EL (cell line): ENCODE measurements around the gene SETD1A.
A peak's percentile ranks its signal among the peaks of the same experiment; 100 is the strongest.

Source experiments
- DNase-seq: peaks from one replicate; pipeline ENCODE4 v3.0.0-alpha.2; 2016

SETD1A gene

DNA sequence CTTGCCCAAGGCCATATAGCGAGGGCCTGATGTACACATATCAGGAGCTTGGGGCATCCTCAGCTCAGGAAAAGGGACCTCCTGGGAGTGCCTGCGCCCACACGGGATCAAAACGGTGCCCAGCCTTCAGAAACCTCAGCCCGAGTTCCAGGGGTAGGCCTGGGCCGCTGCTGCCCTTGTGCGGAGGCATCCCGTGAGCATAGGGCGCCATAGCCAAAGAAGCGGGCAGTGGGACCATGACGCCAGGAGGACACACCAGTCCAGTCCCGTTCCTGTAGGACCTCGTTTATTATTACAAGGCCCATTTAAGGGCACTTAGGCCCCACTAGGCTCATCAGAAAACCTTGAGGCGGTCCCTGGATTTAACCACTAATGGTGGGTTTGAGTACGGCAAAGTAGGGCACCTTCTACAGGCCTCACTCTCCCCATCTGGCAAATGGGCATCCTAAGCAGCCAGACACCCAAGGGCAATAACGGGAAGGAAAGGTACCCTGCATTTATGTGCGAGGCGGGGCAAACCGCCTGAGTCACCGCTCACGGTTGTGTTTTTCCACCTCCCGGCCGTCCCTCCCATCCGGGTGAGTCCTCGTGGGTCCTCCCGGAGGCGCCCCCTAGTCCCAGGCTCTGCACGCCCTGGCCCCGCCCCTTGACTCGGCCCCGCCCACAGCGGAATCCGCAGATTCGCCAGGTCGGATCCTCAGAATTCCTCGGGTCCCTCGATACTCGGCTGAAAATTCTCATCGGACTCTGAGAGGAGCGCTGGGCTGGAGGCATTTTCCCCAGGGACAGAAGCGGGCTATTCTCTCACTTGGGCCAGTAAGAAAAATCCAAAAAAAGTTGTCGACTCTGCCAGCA, 726 bp upstream of the SETD1A start:
- peak; percentile 87 for DNase-seq

DNA sequence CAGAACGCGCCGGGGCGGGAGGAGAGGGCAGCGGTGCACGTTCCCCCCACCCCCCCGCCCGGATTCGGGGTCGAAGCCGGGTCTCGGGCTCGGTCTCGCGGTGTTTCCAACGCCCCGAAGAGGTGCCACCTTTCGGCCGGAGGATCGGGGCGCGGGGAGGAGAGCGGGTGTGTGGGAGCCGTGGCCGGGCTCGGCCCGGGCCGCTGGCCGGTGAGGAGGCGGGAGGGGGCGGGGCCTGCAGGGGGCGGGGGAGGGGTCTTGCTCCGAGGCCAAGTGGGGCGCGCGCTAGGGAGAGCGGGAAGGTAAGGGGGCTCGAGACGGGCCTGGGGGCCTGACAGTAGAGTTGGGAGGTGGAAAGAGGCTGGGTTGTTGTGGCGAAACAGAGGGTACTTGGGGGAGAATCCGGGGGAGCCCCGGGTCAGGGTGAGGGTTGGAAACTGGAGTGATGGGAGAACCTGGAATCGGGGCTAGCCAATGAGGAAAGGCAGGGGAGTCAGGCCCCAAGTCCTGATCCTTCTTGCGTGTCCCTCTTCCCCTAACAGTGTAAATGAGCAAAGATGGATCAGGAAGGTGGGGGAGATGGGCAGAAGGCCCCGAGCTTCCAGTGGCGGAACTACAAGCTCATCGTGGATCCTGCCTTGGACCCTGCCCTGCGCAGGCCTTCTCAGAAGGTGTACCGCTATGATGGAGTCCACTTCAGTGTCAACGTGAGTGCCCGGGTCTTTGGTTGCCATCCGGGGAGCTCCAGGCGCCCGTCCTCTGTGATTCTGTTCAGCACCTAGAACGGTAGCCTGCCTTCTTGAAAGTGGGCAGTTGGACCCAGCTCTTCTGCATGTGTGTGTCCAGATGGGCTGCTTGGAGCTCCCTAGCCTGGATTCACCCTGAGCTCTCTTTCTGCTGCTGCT, 873 bp downstream of the SETD1A start:
- peak; percentile 65 for DNase-seq

DNA sequence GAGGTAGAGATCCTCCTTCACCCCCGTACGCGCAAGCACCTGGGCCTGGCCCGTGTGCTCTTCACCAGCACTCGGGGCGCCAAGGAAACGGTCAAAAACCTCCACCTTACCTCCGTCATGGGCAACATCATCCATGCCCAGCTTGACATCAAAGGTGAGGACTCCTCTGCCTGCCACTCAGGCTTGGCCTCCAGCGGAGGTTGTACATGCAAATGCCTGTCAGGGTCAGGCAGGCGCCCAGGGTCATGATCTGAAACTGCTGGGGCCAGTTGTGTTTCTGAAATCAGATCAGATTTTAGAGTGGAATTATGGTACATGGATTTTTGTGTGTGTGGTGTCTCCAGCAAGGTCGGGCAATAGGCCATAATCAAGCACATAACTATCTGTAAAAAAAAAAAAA, 3.8 kb downstream of the SETD1A start:
- no peak for DNase-seq

DNA sequence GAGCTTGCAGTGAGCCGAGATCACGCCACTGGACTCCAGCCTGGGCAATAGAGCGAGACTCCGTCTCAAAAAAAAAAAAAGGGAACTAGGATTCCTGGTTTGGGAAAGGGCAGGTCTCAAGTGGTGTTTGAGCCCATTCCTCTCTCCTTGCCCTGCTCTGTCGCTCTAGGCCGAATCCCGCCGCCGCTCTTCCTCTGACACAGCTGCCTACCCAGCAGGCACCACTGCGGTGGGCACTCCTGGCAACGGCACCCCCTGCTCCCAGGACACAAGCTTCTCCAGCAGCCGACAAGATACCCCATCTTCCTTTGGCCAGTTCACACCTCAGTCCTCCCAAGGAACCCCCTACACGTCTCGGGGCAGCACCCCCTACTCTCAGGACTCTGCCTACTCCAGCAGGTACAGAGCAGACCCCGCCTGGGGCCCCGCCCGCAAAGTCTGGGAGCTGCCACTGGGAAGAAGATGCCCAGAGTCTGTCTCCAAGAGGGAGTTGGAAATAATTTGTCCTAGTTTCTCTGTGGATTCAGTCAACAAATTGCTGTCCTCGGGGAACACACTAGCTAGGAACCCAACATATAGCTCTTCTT, 6.5 kb downstream of the SETD1A start:
- no peak for DNase-seq

DNA sequence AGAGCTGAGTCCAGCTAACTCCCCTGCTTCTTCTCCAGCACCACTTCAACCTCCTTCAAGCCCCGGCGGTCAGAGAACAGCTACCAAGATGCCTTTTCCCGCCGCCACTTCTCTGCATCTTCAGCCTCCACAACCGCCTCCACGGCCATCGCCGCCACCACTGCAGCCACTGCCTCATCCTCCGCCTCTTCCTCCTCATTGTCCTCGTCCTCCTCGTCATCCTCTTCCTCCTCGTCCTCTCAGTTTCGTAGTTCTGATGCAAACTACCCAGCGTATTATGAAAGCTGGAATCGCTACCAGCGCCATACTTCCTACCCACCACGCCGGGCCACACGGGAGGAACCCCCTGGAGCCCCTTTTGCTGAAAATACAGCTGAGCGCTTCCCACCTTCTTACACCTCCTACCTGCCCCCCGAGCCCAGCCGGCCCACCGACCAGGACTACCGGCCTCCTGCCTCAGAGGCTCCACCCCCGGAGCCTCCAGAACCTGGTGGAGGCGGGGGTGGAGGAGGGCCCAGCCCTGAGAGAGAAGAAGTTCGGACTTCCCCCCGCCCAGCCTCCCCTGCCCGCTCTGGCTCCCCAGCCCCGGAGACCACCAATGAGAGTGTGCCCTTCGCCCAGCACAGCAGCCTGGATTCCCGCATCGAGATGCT, 7.1 kb downstream of the SETD1A start:
- no peak for DNase-seq

DNA sequence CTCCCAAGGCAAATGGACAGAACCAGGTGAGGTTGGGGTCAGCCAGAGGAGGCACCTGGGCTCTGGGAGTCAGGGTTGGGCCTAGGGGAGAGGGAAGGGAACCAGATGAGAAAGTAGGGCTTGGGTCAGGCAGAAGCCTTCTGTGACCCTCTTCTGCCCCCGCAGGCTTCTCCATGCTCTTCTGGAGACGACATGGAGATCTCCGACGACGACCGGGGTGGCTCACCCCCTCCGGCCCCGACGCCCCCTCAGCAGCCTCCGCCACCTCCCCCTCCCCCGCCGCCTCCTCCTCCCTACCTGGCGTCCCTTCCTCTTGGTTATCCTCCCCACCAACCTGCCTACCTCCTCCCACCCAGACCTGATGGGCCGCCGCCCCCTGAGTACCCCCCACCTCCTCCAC, 7.9 kb downstream of the SETD1A start:
- DNase-seq: no peak

DNA sequence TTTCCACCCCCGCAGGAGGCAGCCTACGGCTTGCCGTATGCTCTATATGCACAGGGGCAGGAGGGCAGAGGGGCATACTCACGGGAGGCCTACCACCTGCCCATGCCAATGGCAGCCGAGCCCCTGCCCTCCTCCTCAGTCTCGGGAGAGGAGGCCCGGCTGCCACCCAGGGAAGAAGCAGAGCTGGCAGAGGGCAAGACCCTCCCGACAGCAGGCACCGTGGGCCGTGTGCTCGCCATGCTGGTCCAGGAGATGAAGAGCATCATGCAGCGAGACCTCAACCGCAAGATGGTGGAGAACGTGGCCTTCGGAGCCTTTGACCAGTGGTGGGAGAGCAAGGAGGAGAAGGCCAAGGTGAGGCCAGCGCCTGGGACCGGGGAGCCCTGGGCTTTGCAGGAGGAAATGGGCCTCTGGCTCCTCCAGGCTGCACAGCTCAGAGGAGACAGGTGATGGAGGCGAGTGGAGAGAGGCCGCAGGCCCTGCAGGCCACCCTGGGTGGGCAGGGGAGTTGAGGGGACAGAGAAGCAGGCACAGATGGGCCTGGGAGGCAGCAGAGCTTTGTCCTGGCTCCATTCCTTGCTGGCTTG, 8.6 kb downstream of the SETD1A start:
- no peak for DNase-seq

DNA sequence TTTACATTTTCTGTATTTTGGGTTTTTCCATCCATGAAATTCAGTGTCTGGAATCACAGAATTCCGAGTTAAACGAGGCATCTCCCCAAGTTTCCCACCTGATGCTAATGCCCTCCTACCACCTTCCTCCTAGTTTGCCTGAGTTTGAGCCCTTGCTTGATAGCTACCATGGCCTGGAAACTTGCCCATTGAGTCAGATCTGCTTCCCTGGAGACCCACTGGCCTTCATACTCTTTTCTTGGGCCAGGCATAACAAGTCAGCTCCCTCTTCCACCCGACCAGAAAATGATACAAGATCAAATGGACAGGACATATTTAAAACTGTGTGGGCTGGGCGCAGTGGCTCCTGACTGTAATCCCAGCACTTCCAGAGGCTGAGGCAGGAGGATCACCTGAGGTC, 10.2 kb downstream of the SETD1A start:
- DNase-seq: no peak

DNA sequence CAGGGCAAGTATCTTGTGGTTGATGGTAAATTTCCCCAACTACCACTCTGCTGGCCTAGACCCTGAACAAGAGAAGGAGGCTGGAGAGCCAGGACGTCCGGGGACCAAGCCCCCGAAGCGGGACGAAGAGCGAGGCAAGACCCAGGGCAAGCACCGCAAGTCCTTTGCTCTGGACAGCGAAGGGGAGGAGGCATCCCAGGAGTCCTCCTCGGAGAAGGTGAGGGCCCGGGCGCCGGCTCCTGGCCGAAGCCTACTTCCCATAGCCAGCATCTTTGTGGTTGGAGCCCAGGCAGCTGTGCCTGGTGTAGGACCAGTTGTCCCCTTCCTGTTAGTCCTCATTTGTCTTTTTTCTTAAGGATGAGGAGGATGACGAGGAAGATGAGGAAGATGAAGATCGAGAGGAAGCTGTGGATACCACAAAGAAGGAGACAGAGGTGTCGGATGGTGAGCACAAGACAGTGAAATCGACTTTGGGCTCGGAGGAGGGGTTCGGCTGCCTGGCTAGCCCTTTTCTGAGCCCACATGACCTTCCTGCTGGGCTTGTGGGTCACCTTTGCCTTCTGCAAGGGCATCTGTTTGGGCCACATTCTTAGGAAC, 11.8 kb downstream of the SETD1A start:
- DNase-seq: no peak

DNA sequence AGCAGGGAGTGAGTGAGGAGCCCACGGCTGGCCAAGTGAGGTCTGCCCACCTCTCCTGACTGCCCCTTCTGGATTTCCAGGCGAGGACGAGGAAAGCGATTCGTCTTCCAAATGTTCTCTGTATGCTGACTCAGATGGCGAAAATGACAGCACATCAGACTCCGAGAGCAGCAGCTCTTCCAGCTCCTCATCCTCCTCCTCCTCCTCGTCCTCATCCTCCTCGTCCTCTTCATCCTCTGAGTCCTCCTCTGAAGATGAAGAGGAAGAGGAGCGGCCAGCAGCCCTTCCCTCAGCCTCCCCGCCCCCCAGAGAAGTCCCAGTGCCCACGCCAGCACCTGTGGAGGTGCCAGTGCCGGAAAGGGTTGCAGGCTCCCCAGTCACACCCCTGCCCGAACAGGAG, 13.7 kb downstream of the SETD1A start:
- DNase-seq: no peak

DNA sequence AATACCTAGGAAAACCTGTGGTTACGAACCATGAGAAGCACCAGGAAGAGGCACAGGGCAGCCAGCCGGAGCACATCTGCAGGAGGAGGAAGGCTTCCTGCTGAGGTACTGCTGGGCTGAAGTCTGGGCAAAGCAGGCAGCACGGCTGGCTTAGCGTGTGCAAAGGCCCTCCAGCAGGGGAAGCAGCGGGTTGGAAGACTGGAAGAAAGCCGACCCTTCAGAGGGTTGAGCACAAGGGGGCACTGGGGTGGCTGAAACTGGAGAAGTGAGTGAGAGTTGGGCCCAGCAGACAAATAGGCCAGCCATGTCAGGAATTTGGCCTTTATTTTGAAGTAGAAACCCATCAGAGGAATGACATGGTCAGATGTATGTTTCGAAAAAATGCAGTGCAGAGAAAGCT, 15.3 kb downstream of the SETD1A start:
- no peak for DNase-seq

DNA sequence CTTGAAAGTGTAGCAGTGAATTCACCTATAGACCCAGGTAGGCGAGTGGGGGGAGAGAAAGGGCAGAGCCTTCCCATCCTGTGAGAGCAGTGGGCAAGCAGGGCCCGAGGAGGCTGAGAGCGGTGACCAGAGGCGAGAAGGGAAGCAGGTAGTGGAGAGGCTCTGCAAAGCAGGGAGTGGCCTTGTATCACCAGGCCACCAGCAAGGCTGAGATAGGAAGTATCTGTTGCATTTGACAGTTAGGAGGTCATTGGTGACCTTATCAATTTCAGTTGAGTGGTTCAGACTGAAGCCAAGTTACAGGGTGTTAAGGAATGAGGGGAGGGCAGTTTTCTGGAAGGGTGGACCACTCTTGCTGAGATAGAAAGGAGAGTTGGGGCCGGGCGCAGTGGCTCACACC, 16.8 kb downstream of the SETD1A start:
- DNase-seq: no peak

DNA sequence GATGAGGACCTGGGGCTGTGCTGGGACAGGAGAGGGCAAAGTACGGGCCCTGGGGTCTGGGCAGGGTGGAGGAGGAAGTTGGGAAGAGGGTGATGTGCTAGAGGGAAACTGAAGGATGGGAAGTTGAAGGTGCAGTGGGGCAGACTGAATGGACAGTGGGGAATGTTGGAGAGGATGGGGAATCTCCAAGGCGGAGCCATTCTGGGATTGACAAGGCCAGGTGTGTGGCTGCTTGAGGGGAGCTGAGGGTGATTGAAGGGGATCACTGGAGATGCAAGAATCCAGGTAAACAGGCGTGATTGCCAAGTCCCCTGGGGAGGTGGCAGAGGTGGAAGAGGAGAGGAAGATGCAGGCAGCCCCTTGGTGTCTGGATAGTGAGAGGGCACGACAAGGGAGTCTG, 18.9 kb downstream of the SETD1A start:
- DNase-seq: no peak

DNA sequence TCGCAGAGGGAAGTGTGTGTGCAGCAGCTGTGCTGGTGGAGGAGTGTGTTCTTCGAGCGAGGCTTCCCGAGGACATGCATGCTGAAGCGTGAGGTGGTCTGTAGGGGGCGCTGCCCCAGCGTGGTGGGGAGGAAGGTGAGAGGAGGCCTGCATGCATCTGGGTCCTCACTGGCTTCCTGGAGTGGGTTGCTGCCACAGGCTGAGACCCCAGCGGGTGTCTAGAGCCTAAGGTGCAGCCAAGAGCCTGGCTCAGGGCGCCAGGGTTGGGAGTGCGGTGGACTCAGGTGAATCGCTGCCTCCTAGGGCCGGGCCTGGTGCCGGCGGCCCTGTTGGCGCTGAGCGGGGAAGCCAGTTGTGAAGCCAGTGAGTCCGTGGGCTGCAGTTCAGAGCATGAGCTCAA, 19.9 kb downstream of the SETD1A start:
- DNase-seq: no peak

DNA sequence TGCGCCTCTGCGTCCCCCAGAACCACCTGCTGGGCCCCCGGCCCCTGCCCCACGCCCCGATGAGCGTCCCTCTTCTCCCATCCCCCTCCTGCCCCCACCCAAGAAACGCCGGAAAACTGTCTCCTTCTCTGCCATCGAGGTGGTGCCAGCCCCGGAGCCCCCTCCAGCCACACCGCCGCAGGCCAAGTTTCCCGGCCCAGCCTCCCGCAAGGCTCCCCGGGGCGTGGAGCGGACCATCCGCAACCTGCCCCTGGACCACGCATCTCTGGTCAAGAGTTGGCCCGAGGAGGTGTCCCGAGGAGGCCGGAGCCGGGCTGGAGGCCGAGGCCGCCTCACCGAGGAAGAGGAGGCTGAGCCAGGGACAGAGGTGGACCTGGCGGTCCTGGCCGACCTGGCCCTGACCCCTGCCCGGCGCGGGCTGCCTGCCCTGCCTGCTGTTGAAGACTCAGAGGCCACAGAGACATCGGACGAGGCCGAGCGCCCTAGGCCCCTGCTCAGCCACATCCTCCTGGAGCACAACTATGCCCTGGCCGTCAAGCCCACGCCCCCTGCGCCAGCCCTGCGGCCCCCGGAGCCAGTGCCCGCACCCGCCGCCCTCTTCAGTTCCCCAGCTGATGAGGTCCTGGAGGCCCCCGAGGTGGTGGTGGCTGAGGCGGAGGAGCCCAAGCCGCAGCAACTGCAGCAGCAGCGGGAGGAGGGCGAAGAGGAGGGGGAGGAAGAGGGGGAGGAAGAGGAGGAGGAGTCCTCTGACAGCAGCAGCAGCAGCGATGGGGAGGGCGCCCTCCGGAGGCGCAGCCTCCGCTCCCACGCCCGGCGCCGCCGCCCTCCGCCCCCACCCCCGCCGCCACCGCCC, 21.8 kb downstream of the SETD1A start:
- no peak for DNase-seq

DNA sequence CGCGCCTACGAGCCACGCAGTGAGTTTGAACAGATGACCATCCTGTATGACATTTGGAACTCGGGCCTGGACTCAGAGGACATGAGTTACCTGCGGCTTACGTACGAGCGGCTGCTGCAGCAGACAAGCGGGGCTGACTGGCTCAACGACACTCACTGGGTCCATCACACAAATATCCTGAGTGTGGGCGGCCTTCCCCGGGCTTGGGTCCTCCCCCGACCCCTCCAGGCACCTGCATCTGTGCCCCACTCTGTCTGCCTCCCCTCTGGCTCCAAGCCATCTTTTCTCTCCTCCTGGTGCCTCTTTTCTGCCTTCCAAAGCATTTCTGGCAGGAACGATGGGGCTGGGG, 22.4 kb downstream of the SETD1A start:
- DNase-seq: no peak

DNA sequence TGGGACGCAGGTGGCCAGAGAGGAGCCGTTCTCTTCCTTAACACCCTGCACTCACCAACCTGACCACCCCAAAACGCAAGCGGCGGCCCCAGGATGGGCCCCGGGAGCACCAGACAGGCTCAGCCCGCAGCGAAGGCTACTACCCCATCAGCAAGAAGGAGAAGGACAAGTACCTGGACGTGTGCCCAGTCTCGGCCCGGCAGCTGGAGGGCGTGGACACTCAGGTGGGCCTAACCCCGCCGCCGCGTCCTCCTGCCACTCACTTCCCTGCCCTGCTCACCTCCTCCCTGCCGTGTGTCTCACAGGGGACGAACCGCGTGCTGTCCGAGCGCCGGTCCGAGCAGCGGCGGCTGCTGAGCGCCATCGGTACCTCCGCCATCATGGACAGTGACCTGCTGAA, 22.9 kb downstream of the SETD1A start:
- no peak for DNase-seq

DNA sequence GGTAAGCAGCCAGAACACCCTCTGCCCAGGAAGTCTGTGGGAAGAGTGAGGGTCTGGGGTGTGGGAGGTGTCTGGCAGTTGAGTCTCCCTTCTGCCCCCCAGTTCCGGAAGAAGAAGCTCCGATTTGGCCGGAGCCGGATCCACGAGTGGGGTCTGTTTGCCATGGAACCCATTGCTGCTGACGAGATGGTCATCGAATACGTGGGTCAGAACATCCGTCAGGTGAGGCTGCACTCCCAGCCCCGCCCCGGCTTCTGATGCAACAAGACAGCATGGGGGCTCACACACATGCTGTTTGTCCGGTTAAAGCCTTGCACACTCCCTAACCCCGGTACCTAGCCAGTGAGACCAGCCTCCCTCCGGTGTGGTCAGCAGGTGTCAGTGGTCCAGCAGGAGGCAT, 23.4 kb downstream of the SETD1A start:
- DNase-seq: no peak

DNA sequence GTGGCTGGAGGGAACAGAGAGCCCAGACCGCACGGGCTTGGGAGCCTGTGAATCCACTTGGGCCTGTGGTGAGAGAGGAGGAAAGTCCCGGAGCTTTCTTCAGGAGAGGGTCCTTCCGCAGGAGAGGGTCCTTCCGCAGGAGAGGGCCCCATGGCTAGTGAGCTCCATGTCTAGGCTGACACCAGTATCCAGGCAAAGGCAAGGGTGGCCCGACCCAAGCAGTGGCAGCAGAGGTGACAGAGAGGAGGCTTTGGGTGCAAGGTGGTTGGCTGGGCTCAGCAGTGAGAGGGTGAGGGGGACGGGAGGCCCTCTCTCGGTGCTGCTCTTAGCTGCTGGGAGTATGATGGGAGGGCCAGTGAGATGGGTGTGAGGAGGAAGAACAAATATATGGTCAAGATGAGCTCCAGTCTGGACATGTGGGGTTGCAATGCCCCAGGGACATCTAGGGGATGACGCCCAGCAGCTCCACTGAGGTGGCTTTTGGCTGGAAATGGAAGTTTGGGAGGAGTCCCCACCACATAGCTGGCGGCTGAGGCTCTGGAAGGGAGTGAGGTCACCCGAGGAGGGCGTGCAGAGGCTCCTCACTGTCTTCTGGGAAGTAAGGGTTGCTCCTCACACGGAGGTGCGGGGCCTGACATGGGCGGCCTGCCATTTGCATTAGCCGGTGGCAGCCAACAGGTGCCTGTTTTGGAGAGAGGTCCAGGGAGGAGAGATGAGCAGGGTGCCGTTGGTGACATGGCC, 25.2 kb downstream of the SETD1A start:
- DNase-seq: no peak

DNA sequence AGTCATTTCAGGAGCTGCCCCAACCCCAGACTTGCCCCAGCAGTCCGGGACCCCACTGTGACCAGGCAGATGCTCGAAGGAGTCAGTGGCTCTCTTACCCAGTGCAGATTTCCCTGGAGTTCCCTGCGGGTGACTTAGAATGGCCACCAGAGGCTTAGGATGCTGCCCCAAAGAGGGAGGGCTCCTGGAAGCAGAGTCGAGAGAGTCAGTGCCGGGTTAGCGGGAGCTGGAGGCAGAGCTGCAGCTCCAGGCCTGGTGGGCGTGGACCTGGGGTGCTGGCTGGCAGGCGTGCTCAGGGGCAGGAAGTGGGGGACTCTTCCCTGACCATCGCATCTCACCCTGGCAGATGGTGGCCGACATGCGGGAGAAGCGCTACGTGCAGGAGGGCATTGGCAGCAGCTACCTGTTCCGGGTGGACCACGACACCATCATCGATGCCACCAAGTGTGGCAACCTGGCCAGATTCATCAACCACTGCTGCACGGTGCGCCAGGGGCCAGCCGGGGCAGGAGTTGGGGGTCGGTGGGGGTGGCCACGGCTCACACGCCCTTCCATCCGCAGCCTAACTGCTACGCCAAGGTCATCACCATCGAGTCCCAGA, 25.8 kb downstream of the SETD1A start:
- no peak for DNase-seq
